ENCODE data around the gene SDF4. TPM values are rescaled to one million over a fixed set of nuclear protein-coding genes. Genes with fewer than 3 reads are reported as not detected.

The SDF4 gene
- total RNA-seq, 4 donors from 2014 or later = 57.5 to 87.6 (median 73.1) TPM

GRCh38 chr1:1236945-1237873 lies 5.4 kb upstream of the SDF4 start:
- peaks cover 8% of the 10 kb centered on the region for H3K27me3 ChIP-seq
- peaks cover 54% of the 10 kb centered on the region for H3K4me1 ChIP-seq
- DNase-seq (ENCODE audit: low spot score in 2 of 2) = no peak
- no peak overlapping the region for H3K4me3 ChIP-seq
- H3K9me3 ChIP-seq = no peaks in the 10 kb centered on the region
- H3K36me3 ChIP-seq = no peaks in the 10 kb centered on the region
- H3K27ac ChIP-seq = no peak overlapping the region
- WGBS = 47% methylated on average over 8 of the region's 34 CpGs
- TF ChIP-seq POLR2A (IDR thresholded peaks at IDR 0.05) (no peak), POLR2AphosphoS5 (IDR thresholded peaks at IDR 0.05) (no peak), EP300 (IDR thresholded peaks at IDR 0.05) (no peak)

DNA sequence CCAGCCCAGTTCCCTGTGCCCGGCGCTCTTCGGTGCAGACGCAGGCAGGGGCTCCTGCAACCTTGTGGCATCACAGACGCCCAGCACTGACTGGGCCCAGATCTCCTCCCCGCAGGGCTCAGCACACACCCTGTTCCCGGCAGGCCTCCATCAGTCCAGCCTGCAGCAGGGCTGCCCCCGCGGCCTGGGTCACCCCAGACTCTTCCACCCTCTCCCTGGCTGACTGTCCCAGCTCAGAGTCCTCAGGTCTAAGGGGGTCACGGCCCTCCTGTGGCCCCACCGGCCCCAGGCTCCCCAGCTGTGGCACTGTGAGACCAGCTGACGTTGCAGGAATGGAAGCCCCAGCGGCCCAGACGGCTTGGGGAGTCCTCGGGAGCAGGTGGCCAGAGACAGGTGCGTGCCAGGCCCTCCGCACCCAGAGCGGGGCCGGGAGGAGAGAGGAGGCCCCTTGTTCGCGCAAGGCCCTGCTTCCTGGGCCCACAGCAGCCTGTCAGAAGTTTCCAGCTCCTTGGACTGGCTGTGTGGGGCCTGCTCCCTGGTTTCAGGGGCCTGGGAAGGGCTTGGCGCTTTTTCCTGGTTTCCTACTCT lies 4.5 kb upstream of the SDF4 start:
- H3K4me1 ChIP-seq = peaks cover 54% of the 10 kb centered on the region
- H3K27ac ChIP-seq = no peak overlapping the region
- H3K9me3 ChIP-seq = no peaks in the 10 kb centered on the region
- 90% methylated on average over 6 of the region's 22 CpGs for WGBS
- peaks cover 8% of the 10 kb centered on the region for H3K27me3 ChIP-seq
- H3K4me3 ChIP-seq = no peak overlapping the region
- DNase-seq (ENCODE audit: low spot score in 2 of 2) = no peak
- no peaks in the 10 kb centered on the region for H3K36me3 ChIP-seq
- TF ChIP-seq POLR2AphosphoS5 (IDR thresholded peaks at IDR 0.05) (no peak), EP300 (IDR thresholded peaks at IDR 0.05) (no peak), CTCF (IDR thresholded peaks at IDR 0.05) (no peak), POLR2A (IDR thresholded peaks at IDR 0.05) (no peak)

- Histone ChIP-seq H3K27ac (no peak overlapping the region), H3K36me3 (no peaks in the 10 kb centered on the region), H3K4me1 (peaks cover 58% of the 10 kb centered on the region), H3K4me3 (no peak overlapping the region), H3K9me3 (no peaks in the 10 kb centered on the region), H3K27me3 (peaks cover 8% of the 10 kb centered on the region)
- TF ChIP-seq EP300 (IDR thresholded peaks at IDR 0.05) (no peak), POLR2A (IDR thresholded peaks at IDR 0.05) (no peak), POLR2AphosphoS5 (IDR thresholded peaks at IDR 0.05) (no peak), CTCF (IDR thresholded peaks at IDR 0.05) (no peak)
- WGBS = 85% methylated on average over 23 of the region's 27 CpGs
- no peak for DNase-seq (ENCODE audit: low spot score in 2 of 2)
These were observed 3.4 kb upstream of the SDF4 start for GRCh38 chr1:1235016-1235744.

DNA sequence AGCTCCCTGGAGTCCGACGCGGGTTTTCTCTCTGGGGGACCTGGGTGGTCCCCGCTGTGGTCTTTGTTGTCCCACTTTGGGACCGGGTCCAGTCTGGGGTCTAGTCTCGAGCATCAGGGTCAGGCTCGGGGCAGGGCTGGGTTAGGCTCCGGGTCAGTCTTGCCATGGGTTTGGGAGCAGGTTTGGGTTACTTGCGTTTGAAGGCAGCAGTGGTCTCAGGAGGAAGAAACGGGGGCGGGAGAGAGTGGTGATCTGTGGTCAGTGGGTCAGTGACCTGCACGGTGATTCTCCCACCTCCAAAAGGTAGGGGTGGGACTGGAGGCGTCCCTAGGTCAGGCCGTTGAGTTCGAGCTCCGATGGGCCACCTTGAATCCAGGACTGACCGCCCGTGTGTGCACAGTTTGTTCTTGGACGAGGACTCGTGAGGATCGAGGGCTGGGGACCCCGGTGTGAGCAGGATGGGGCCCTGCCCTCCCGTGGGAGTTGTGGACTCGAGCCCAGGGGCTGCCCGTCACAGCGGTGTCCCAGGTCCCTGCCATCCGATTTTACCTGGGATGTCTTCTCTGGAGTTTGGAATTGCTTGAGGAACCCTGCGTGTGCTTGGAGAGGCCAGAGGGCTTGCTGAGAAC lies 2.5 kb upstream of the SDF4 start:
- peaks cover 4% of the 10 kb centered on the region for H3K27me3 ChIP-seq
- H3K4me1 ChIP-seq = peaks cover 58% of the 10 kb centered on the region
- no peak overlapping the region for H3K4me3 ChIP-seq
- H3K27ac ChIP-seq = no peak overlapping the region
- TF ChIP-seq CTCF (IDR thresholded peaks at IDR 0.05) = no peak
- no peak for TF ChIP-seq EP300 (IDR thresholded peaks at IDR 0.05)
- no peak for TF ChIP-seq POLR2A (IDR thresholded peaks at IDR 0.05)
- no peak for TF ChIP-seq POLR2AphosphoS5 (IDR thresholded peaks at IDR 0.05)
- WGBS = 92% methylated on average over 28 of the region's 28 CpGs
- no peaks in the 10 kb centered on the region for H3K9me3 ChIP-seq
- DNase-seq (ENCODE audit: low spot score in 2 of 2) = no peak
- H3K36me3 ChIP-seq = no peaks in the 10 kb centered on the region

DNA sequence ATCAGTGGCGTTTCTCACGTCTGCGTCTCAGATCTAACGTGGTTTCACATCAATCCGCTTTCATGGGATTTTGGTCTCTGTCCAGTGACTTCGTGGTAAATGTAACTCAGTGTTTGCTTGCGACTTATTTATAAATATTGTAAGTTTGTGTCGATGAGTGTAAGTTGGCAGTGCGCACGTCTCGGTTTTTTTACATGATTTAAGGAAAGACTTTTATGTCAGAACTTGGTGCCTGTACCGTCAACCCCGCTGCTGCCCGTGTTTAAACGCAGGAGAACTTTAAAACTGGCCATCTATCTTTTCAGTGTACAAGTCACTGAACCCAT lies 1.7 kb upstream of the SDF4 start:
- Histone ChIP-seq H3K27me3 (no peaks in the 10 kb centered on the region), H3K4me3 (no peak overlapping the region), H3K27ac (no peak overlapping the region), H3K36me3 (peaks cover 5% of the 10 kb centered on the region), H3K4me1 (peaks cover 52% of the 10 kb centered on the region), H3K9me3 (no peaks in the 10 kb centered on the region)
- 93% methylated on average over 15 of the region's 15 CpGs for WGBS
- no peak for DNase-seq (ENCODE audit: low spot score in 2 of 2)
- TF ChIP-seq POLR2A (IDR thresholded peaks at IDR 0.05) = no peak
- TF ChIP-seq EP300 (IDR thresholded peaks at IDR 0.05) = no peak
- no peak for TF ChIP-seq POLR2AphosphoS5 (IDR thresholded peaks at IDR 0.05)
- TF ChIP-seq CTCF (IDR thresholded peaks at IDR 0.05) = no peak

Measured in suprapubic skin (tissue), 4 donors.